ENCODE data around the gene TSC22D1.

The TSC22D1 gene

DNA sequence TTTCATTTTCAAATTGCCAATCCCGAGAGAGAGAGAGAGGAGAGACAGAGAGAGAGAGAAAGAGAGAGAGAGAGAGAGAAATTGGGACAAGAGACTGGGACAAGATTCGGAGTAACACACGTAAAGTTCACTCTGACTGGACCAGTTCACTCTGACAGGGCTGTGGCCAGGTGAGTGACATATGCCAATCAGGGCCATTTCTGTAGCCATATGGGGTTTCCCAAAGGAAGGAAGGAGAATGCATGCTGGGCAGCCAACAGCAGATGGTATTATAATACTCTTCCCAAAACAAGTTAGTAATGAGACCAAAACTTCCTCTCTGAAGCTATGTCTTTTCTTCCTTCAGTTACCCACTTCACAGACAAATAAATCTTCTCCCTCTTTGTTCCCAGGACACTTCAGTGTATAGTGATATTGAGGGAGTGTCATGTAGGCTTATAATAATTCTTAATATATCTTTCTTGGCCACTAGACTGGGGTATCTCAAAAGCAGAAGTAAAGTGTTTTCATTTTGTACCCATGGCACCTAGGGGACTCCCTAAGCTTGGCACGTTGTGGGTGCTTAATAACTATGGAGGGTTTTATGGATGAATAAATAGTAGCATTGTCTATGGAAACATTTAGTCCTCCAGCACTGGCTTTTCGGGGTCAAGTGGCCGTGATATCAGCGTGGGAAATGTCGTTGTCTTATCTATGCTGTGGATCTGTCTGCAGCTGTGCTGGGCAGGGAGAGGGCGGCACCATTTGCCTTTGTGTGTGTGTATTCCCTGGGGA lies 150.9 kb downstream of the TSC22D1 start:
- no peak for FAIRE-seq

DNA sequence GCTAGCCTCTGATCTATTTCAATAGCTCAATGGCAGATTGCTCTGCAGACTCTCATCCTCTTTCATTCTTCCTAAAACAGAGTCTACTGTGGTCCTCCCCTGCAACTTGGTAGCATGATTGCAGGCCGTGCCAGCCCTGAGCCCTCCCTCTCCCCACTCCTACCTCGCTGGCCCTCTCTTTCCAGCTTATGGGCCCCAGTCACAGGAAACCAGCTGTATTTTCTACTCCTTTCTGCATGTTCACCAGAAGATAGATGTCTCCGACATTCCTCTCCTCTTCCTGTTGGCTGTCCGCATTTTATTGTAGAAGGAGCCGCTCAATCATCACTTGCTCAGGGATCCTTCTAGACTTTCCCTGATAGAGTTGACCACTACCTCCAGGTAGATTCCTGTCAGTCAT lies 152.3 kb downstream of the TSC22D1 start:
- no peak for FAIRE-seq

DNA sequence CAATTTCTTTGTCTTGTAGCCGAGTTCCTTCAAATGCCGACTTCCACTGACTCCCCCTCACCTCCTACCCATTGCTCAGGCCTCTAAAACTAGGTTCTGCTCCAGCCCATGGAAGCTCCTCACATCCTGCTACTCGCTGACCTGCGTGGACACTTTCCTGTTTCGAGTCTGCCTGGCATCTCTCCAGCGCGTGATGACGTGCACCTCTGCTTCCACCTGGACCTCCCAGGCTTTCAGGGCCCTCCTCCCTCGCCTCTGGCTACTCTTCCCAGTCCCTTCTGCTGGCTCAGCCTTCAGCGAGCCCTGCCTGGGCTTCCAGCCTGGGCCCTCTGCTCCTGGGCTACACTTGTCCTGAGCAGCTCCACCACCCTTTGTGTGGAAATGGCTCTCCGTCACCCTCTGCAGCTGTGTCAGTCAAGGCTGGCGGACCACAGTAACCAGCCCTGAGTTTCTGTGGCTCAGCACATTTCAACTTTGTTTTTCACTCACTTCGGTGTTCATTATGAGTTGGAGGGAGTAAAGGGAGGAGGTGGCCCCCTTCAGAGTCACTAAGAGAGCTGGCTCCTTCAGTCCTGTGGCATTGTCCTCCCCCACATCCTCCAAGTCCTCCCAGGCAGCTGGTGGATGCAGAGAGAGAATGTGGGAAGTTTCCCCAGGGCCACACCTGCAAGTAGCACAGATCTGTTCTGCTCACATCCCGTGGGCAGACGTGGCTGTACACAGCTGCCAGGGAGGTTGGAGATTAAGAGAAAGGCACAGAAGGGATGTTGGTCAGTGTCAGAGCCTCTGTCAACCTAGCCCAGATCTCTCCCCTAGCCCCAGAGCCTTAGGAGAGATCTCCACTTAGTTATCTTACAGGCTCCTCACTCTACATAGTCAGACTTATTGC lies 153.1 kb downstream of the TSC22D1 start:
- no peak for FAIRE-seq

DNA sequence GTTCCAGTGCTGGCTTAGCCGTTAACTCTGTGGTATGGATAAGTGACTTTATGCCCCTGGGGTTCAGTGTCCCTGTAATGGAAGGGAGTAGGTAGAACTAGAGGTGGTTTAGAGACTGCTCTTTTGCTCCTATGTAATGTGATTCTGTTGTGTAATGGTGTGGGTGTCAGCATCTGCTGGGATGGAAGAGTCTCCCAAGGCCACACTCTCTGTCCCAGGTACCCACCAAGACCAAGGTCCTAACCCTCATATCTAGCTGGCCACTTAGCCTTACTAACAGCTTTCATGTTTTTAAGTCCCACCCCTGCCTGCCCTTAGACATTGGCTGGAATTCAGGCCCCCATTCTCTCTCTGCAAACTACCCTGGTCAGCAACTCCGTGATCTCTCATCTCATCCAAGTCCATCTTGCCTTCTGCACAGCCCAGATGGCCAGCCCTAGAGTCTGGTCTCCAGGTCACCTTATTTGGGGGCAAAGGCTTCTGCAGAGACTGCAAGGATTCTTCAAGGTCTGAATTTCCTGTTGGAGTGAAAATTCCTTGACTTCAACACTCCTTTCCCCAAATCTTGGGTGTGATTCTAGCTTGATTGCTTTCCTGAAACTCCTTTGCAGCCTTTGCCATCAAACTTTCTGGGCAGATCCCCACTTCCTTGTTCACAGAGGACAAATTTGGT lies 154.1 kb downstream of the TSC22D1 start:
- FAIRE-seq: no peak

DNA sequence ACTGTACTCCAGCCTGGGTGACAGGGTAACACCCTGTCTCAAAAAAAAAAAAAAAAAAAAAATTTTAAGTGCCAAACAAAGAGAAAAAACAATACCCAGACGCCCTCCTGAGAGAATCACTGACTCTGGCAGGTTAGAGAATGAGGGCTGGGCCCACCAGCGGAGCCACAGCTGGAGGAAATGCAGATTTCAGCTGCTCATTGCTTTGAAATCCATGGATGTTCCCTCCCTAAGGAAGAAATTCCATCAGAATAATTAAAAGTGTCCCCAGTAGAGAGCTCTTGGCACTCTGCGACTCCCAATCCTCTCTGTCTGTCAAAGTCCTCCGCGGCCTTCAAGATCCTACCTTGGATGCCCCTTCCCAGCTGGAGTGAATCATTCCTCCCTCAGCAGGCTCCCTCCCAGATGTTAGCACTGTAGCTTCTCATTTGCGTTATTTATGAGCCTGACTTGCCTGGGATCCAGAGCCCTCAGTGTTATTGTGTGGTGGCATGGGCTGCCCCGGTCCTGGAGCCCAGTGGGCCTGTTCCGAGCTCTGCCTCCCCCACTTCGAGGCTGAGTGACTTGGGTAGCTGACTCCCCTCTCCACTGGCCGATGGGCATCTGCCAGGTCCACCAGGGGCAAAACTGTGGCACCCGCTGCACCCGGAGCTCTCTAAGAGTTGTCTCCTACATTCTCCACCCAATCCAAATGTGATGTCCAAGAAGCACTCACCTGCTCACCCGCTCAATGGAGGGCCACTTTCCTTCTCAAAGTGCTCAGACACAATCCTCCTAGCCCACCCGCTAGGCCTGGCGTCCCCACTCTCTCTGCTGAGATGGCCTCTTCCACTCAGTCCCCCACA lies 155.5 kb downstream of the TSC22D1 start:
- FAIRE-seq: no peak

DNA sequence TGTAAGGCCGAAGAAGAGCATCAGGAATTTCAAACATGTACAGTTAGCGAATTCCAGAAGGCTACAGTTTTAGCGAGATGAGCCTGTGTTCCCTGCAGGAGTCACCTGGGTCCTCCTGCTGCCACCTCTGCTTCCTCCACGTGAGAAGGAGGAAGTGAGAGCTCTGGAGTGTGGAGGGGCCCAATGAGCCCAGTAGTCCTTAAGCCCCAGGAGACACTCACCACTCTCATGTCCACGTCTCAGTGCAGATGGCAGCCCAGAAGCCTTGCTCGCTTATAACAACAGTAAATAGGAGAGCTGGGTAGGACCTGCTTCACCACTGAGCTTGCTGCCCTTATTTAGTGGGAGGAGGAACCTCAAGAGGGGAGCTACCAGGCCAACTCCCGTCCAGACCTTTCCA lies 158.3 kb downstream of the TSC22D1 start:
- FAIRE-seq: no peak

DNA sequence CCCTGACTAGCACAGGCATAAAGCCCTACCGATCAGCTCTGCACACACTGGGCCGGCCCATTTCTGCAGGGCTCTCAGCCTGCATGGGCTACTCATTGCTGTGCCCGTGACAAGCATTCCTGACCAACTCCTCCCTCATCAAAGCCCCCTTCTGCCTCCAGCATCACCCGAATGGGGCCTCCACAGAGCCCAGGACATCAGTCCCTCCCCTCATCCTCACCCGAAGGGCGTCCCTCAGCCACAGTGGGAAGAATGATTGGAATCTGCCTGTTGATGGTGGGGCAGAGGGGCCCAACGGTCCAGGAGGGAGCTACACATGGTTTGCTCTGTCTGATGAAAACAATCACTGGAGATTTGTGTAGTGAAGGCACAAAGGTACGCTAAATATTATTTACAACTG lies 158.7 kb downstream of the TSC22D1 start:
- FAIRE-seq: no peak

DNA sequence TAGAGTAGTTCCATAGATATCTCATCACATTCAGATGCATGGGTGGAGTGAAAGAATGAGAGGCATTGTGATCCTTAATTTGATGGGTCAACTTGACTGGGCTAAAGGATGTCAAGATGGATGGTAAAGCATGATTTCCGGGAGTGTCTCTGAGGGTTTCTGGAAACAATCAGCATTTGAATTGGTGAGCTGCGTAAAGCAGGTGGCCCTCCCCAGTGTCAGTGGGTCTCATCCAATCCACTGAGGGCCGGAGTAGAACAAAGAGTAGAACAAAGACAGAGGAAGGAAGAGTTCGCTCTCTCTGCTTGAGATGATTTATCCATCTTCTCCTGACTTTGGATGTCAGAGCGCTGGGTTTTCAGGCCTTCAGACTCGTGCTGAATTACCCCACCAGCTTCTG lies 159.4 kb downstream of the TSC22D1 start:
- no peak for FAIRE-seq

DNA sequence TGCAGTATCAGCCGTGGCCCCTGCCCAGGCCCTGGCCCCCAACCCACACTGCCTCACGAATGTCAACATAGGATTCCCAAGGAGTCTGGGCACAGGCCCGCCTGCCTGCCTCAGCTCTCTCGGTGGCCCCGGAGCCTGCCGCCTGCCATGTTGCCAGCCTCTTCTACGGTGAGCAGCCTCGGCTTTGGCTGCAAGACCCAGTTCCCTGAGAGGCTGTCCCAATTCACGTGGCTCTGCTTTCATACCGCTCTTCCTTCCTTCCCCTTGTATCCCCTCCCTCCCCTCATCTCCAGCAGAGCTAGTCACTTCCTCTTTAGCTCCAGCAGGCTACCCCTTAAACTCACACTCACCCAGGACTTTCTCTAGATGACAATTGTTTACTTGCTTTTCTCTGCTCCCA lies 159.8 kb downstream of the TSC22D1 start:
- no peak for FAIRE-seq

DNA sequence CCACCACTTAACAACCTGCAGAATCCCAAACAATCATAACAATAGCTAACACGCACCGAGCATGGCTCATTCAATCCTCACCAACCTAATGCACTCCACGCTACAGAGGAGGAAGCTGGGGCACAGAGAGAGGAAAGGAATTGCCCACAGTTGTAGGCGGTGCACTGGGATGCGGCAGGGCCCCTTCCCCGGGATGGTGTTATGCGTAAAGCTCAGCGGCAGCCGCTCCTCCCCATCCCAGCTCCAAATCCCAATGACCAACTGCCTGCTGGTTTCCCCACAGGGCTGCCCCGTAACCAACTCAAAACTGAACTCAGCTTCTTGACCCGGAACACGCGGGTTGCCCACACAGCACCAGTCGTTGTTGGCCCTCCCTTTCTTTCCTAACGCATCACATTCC lies 160.3 kb downstream of the TSC22D1 start:
- FAIRE-seq: no peak

DNA sequence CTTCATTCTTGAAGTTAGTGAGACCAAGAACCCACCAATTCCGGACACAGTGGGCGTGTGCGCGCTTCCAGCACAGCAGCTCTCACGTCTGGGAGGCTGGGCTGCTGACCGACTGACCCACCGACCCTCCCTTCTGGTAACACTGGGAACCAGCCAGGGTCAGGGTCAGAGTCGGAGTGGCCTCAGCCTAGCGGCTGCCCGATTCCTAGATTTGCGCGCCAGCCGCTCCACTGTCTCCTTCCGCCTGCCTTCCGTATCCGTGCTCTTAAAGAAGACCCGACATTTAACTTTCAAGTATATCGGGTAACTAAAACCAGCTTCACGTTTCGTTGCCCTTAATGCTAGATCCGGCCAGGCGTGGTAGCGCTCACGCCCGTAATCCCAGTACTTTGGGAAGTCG lies 161.4 kb downstream of the TSC22D1 start:
- FAIRE-seq: no peak

DNA sequence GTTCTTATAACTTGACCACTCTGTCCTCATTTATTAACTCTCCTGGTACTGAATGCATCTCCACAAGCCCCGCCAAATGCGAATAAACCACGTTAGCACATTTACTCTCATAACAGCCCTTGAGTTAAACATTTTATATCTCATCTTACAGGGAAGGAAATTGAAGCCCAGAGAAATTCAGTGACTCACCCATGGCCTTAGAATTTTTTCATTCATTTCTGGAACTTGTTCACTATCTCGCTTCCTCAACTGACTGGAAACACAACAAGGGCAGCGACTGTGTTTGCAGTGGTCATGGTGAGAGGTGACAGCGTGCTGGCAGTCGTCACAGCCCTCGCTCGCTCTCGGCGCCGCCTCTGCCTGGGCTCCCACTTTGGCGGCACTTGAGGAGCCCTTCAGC lies 163.0 kb downstream of the TSC22D1 start:
- FAIRE-seq: no peak

DNA sequence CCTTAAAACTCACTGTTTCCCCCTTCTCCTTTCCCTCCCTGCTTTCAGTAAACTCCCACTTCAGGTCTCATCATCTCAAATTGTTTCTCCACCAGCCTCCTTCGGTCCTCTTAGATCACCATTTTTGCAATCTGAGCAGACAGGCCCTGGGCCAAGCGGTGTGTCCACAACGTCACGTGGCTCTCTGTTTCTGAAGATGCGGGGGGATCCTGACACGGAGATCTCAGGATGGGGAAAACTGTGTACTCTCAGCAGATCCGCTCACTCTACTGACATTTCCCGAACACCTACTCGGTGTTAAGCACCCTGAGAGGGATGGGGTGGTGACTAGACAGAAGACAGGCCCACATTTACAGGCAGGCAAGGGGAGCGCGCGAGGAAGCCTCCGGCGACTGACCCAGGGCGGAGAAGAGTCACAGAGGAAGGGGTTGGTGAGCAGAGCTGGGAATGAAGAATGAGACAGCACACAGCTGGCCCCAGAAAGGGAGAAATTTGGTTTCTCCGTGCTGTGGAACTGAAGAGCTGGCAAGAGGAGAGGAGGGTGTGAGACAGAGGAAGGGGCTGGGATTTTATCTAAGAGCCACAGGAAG lies 163.7 kb downstream of the TSC22D1 start:
- FAIRE-seq: no peak

DNA sequence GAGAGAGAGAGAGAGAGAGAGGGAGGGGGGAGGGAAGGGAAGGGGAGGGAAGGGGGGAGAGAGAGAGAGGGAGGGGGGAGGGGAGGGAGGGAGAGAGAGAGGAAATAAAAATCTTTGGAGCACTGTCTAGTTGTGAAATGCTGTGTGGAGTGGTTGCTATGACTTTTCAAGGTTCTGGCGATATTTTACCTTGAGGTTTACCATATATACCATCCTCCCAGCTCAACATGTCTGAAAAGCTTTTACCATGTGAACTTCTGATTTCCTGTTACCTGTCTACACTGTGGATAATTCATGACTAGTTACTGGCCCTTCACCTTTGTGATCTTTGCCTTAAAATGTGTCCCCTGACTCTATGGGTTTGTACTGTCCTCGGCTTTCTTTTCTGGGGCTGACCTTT lies 164.3 kb downstream of the TSC22D1 start:
- no peak for FAIRE-seq

DNA sequence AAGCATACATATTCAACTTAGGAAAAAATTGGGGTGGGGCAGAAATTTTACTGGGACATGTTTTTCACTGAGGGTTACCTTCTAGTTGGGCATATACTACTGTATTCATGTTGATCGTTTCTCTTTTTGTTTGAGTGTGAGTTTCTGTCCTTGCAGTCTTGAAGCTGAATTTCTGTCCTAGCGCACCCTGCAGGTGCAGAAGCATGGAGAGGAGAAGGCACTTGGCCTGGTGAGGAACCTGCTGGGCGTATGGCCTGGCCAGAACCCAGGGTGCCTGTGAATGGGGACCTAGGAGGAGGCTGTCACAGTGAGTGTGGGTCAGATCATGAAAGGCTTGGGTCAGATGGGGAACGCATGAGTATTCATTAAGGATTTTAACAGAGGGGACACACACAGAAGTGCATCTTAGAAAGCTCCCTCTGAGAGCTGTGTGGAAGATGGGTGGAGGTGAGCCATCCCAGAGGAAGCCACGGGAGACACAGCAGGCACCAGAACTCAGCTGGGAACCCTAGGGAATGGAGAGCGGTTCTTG lies 165.7 kb downstream of the TSC22D1 start:
- no peak for FAIRE-seq

DNA sequence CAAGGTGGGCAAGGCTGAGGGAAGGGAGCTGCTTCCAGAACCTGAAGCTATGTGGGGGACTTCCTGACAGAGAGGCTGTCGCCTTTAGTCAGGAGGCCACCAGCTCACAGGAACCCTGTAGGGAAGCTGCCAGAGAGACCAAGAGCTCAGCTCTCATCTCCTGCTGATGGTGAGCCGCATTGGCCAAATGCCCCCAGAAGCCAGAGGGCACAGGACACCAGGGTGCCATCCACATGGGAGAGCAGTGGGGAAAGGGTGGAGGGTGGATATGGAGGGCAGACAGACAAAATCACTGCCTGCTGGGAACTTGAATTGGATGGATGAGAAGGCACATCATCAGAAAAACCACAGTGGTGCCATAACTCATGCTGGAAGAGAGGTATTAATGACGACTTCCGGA lies 166.5 kb downstream of the TSC22D1 start:
- no peak for FAIRE-seq

DNA sequence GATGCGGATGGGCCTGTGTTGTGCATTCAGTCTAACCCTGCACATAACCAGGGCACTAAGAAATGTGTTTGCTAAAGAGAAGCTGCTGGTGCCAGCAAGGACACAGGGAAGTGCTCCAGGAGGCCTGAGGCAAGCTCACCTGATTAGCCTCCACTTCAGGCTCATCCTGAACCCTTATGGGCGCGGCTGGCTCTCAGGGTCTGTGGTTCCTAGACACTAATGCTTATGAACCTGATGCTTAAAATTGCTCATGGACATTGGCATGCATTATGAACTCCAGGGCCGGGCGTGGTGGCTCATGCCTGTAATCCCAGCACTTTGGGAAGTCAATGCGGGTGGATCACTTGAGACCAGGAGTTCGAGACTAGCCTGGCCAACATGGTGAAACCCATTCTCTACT lies 168.2 kb downstream of the TSC22D1 start:
- FAIRE-seq: no peak

DNA sequence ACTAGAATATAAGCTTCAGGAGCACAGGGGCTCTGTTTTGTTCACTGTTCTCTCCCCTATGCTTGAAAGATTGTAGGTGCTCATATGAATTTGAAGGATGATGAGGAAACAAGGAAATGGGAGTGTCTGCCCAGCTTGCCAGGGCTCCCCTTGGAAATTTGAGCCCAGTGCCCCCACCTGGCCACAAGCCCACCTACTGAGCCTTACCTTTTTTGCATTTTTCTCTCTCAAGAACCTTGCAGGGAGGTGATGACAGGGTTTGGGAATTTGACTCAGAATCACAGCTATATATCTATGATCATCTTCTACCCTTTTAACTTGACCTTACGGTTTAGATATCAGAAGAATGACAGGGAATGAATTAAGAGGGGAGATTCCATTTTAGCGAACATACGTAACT lies 168.8 kb downstream of the TSC22D1 start:
- no peak for FAIRE-seq

DNA sequence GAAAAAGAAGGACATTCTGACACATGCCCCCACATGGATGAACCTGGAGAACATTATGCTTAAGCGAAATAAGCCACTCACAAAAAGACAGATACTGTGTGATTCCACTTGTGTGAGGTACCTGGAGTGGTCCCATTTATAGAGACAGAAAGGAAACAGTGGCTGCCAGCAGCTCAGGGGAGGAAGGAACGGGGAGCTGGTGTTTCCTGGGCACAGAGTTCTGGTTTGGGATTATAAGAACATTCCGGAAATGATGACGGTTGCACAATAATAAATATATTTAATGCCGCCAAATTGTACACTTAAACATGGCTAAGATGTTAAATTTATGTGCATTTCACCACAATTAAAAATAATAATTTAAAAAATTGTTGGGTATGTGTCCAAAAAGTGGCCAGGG lies 169.5 kb downstream of the TSC22D1 start:
- FAIRE-seq: no peak

DNA sequence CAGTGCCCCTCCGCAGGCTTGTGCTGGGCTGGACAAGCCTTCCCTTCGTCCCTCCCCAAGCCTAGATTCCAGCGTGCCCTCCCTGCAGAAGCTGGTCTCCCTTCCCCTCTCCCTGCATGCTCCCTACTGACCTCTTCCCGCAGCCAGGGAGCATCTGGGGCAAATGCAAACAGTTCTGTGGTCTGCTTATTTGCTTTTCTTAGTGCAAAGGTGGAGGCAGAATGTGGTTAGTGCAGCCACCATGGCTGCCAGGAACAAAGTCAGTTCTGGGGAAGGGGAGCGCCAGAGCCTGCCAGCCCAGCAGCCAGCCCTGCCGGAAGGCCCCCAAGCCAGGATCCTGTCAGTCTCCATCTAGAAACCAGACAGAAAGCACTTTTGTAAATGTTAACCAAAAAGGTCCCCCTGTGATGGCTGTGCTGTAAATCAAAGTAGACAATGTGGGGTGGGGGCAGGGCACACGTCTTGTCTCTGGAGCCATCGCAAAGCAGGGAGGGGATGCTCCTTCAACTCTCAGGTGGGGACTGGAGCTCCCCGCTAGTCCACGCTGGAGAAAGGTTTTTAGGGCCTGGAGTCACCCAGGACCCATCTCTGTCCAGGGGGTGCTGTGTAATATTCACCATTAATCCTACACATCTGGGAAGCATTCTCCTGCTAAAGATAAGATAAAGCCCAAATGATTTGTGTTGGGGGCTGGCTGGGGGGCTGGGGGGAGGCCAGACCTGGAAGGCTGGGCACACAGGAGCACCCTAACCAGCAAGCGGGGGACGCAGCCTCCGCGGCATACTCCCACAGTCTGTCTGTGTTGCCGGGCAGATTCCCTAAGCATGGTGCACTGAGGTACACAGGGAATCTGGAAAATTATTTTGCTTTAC lies 171.6 kb downstream of the TSC22D1 start:
- no peak for FAIRE-seq

DNA sequence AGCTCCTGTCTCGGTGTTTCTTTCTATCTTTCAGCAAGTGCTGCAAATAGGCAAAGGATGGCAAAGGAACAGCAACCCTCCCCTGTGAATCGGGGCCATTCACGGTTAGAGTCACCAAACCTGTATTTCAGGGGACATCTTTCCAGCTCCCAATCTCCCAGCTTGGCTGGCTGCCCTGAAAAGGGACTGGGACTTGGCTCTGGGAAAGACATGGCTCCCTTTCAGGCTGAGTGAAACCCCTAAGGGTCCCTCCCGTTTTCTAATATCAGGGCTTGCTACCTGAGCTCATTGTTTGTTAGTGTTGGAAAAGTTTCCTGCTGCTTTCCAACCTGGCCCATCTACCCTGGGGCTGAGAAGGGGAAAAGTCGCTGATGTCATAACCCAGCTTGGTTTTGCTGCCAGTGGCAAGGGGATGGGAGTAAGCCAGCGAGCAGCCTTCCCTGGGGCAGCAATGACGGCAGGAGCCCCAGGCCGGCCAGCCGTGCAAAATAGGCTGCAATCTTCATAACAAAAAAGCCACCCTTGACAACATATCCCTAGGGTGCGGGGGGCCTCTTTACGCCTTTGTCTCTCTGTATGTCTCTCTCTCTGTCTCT lies 172.6 kb downstream of the TSC22D1 start:
- no peak for FAIRE-seq
